CD4-positive, alpha-beta T cell treated with Interleukin-21 for 1 hour (primary cell): ENCODE results near the gene RSPO1.

Experiments used
- DNase-seq: peaks from one replicate; pipeline ENCODE4 v3.0.0-alpha.2; 2020

The RSPO1 gene

DNA sequence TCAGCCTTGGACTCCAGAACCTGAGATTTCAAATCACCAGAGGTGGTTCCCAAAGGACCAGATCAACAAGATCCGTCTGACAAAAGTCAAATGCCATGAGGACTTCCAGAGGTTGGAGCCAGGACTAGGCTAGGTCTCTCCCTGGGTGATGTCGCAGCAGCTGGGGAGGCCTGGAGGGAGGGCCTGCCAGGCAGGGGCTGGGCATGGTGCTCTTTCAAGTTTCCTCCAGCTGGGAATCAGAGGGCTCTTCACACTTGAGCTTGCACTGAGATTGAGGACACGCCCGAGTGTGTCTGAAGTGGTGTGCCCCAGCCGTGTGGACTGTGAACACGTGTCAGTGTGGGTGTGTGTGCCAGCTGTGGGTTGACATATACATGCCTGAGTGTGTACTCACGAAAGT, 21.3 kb upstream of the RSPO1 start:
- DNase-seq: no peak

GRCh38 chr1:37655274-37655673, 20.6 kb upstream of the RSPO1 start:
- no peak for DNase-seq

DNA sequence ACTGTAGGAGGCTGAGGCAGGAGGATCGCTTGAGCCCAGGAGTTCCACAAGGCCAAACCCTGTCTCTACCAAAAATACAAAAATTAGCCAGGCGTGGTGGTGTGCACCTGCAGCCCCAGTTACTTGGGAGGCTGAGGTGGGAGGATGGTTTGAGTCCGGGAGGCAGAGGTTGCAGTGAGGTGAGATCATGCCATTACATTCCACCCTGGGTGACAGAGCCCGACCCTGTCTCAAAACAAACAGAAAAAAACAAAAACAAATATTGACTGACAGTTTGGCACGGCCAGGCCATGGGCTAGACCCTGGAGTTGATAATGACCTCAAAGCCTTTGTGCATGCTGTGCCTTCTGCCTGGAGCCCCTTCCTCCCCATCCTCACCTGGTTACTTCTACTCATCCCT, 19.2 kb upstream of the RSPO1 start:
- no peak for DNase-seq

DNA sequence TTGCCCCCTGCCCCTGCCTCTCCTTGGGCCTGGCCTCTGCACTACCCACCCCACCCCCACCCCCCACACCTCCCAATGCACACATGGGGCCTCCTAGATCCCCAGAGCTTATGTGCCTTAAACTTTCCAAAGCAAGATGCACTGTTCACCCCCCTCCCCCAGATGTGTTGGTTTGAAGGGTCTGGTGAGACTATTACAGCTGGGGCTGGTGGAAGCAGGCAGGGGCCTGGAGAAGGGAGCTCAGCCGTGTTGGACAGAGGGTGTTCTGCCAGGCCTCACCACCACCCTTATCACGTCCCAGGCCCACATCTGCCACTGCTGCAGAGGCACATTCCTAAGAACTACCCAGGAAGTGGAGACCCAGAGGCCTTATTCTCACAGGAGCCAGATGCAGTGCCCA, 18.3 kb upstream of the RSPO1 start:
- no peak for DNase-seq

DNA sequence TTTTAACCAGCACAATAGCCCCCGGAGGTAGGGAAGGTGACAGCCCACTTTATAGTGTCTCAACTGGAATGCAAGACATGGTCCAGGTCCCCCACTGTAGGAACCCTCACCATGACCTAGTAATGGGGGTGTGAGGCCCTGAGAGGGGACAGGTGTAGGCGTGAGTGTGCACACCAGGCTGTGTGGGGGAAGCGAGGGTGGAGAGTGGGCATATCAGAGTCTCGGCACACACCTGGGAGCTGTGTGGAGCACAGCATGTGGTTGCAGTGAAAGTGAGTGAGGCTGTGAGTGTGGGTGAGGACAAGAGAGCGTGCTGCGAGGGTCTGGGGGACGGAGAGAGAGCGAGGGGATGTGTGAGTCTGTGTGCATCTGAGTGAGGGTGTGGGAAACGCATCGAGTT, 17.1 kb upstream of the RSPO1 start:
- no peak for DNase-seq

- DNase-seq: no peak
Measured at GRCh38 chr1:37650721-37651120, 16.0 kb upstream of the RSPO1 start.

DNA sequence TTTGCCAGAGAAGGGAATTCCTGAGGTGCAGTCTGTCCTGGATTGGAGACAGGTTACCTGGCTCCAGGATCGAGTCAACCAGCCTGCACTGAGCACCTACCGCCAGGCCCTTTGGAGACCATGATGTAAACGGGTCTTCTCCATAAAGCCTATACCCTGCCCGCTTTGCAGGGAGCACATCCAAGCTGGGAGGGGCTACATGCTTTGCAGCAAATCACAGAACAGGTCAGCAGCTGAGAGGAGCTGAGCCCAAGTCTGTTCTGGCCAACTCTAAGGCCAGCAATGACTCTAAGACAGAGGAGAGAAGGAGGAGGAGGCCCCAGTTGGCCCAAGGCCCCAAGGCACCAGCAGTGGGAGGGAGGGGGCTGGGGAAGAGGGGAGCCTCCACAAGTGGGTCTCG, 15.5 kb upstream of the RSPO1 start:
- DNase-seq: no peak

DNA sequence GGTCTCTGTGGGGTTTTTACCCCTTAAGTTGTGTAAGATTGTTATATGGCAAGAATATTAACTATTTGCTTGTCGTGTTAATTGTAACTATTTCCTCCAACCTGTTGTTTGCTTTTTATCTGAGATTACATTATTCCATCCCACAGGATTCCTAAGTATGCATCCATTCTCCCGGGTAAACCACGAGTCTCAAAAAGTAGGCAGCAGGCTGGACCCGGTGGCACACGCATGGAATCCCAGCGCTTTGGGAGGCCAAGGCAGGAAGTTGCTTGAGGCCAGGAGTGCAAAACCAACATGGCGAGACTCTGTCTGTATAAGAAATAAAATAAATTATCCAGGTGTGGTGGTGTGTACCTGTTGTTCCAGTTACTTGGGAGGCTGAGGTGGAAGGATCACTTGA, 12.6 kb upstream of the RSPO1 start:
- DNase-seq: no peak

DNA sequence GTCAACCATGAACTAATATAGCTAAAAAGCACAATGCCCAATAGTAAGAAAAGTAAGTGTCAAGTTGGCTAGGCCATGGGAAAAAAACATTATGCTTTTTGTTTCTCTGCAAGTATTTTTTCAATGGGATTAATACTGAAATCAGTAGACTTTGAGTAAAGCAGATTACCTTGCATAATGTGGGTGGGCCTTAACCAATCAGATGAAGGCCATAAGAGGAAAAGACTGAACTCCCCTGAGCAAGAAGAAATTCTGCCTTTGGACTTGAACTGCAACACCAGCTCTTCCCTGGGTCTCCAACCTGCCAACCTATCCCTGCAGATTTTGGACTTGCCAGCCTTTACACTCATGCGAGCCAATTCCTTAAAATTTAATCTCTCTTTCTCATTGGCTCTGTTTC, 6.4 kb upstream of the RSPO1 start:
- DNase-seq: no peak

DNA sequence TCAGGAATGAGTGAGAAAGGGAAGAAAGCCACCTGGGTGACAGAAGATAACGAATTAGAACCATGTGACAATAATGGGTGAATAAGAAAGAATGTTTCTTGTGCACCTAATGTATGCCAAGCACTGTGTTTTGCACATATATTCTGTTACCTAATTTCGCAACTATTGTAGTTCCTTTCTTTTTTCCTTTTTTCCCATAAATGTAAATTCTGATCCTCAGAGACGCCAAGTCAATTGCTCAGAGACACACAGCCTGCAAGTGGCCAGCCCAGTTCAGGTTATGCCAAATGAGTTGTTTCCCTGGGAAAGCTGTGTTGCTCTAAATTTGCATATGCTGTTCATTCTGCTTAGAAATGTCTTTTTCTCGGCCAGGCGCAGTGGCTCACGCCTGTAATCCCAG, 1.7 kb upstream of the RSPO1 start:
- DNase-seq: no peak

DNA sequence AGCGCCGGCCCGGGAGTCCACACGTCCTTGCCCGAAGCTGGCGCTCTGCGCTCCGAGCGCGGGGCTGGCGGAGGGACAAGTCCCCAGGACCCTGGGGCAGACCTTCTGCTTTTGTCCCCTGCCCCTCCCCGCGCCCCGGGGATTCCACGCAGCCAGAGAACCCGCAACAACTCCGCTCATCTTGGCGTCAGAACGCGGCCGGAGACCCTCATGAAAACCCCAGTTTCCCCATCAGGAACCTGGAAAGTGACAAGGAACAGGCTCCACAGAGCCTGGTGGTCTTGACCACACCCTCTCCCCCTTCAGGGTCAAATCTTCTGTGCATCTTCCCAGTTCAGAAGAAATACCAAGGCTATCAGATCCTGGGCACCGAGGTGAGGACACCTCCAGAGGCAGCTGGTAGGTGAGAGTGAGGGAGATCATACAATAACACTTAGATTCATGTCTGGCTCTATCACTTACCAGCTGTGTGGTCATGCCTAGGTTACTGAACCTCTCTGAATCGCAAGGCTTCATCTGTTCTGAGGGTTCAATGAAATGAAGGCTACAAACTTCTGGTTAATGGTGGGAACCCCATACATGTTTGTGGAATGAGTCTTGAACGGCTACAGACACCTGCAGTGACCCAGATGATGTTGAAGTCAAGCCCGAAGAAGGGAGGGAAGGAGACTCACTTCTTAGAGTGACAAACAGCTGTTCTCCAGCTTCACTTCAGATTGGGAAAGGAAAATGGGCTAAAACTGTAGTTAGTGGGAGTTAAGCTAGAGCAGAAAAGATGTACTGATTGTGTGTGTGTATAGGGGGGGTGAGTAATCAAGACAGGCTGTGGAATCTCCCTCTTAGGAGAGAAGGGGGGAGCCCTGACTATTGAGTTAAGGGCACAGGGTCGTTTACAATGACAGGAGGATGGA, 555 bp upstream of the RSPO1 start:
- DNase-seq: no peak

DNA sequence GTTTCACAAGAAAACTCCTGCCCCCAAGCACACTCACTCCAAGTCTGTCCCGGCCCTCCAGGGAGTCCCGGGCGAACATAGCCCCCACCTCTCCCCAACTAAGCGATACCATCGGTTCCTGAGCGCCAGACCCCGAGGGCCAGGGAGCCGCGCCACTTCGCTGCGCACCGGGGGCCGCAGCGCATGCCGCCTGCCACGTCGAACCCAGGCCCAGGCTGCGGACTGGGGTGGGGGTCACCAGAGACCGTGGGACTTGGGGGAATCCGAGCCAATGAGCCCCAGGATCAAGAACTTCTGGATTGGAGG, 801 bp downstream of the RSPO1 start:
- no peak for DNase-seq

DNA sequence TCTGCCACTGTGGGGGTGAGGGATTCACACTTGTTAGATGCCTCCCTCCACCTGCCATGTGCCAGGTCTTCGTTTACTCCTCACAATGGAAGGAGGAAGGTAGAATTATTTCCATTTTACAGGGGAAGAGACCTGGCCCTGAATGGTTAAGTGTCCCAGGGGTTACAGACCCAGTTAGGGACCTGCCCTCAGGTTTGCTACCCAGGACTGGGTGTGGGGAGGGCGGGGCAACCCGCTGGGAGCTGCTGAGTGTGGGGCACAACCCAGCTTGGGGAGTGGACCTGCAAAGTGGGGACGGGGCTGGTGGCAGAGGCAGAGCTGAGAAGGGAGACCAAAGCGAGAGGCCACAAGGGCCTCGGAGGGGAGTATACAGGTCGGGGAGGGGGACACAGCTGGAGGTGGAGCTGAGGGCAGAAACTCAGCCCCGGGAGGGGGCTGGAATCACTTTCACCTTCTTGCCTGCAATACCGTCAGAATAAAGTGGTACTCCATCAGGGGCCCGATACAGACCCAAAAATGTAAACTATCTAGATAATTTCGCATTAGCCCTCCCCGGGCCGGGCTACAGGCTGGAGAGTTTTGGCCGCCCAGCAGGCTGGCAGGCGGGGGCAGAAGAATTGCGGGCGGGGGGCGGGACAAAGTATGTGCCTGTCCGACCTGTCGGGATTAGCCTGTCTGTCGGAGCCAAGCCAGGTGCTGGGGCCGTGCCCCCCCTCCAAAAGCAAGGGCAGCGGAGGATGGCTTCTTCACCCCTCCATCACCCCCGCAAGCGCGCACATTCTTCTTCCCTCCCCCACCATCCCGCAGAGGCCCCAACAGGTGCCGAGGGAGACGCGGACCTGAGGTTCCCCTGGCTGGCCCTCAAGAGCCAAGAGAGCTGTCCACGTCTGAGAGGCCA, 1.4 kb downstream of the RSPO1 start:
- no peak for DNase-seq

DNA sequence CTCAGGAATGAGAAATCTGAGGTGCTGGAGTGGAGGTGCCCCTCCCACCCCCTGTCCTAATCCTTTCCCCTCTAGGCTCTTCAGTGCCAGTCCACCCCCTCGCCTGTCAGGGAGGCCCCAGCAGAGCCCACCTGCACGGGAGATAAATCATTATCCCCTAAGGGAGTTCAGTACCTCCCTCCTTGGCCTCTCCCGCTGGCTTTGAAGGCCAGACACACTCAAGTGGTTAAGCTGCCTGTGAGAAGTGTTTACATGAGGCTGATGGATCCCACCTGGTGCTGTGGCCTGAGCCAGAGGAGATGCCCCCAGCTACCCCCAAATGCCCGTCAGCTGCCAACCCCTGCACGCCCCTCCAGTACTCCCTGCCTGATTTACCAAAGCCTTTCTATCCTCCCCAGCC, 3.7 kb downstream of the RSPO1 start:
- no peak for DNase-seq

GRCh38 chr1:37630426-37631028, 4.2 kb downstream of the RSPO1 start:
- DNase-seq: no peak

DNA sequence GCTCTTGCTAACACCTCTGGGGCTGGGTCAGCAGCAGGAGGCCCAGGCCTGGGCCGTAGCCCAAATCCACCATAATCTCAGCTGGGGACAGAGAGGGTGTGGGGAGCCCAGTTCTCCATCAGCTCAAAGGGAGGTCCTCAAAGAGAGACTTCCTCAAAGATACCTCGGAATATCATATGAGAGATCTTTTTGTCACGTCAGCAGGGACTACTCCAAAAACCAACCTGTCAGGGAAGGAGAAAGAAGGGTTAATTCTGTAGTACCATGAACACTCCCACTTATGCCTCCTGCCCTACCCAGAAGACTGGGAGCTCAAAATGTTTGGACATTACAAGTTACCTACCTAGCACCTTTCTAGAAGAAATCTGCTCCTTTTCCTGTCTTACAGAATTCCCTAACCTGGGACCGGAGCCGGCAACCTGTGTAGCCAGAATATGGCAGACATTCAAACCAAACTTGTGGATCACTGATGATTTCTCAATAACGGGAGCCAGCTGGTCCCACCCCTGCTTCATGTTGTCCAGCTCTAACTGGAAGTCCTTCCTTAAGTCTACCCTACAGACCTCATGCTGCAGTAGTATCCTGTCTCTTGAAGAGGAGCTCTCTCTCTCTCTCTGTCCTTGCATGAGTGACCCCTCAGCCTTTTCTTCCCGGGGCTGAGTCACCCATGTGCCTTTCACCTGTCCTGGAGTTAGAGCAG, 4.8 kb downstream of the RSPO1 start:
- DNase-seq: no peak

DNA sequence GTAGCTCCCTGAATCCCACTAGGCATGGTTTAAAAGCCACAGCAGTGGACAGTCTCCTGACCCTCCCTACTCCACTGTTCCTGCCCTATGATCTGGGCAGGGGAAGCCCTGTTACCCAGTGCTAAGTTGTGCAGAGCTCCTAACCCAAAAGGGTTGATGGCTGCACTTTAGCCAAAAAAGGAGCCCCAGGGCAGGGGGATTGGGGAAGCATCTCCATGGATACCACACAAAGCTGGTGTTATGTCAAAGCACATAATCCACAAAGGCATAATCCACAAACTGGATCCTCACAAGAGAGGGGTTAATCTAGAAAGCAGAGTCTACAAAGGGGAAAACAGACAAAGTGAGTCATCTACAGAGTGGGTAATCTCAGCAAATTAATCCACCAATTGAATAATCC, 5.7 kb downstream of the RSPO1 start:
- DNase-seq: no peak

- DNase-seq: no peak
Measured at GRCh38 chr1:37628026-37628556, 6.6 kb downstream of the RSPO1 start.

DNA sequence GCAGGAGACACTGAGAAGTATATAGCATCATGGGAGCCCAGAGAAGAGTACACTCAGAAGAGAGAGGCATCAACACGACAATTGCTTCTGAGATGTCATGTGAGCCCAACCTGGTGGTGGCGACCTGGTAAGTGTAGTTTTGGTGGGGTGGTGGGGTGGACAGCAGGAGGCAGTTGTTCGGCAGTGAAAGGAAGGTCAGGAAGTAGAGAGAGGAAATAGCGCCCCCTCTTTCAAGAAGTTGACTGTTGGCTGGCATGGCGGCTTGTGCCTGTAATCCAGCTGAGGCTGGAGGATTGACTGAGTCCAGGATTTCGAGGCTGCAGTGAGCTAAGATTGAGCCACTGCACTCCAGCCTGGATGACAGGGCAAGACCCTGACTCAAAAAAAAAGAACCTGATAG, 12.6 kb downstream of the RSPO1 start:
- no peak for DNase-seq

- DNase-seq: no peak
Measured at GRCh38 chr1:37621326-37621870, 13.3 kb downstream of the RSPO1 start.

DNA sequence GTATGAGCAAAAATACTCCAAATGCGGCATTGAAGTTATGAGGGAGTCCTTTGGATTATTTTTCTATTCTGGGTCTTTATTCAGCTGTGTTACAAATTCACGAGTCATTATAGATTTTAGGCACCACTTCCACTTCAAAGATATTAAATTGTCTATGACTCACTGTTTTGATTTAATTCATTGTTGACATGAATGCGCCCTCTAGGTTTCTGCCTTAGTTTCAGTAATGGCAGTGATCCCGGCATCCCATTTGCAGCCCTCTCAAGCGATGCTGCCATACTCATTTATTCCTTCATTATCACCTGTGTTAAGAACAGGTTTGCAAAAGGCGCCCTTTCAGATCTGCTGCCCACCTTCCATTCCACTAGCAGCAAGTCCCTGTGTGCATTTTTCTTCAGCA, 14.0 kb downstream of the RSPO1 start:
- DNase-seq: no peak

GRCh38 chr1:37616330-37616729, 18.4 kb downstream of the RSPO1 start:
- DNase-seq: no peak

DNA sequence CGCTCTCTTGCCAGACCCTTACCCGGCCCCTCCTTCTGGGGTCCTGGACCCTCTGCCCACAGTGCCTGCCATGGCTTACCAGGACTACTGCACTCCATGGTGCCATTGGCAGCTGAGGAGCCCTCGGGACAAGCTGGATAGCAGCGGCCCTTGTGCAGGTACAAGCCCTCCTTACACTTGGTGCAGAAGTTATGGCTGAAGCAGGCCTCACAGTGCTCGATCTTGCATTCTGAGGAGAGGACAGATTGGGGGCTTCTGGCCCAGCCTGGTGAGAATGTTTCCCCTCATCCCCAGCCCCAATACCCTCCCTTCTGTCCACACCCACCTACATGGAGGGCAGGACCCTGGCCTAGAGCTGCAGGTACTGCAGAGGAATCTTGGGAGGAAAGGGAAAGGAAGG, 20.6 kb downstream of the RSPO1 start:
- no peak for DNase-seq
